Measurements from ENCODE around the gene PATZ1. TPM values are rescaled to one million over a fixed set of nuclear protein-coding genes. Genes with fewer than 3 reads are reported as not detected.

The PATZ1 gene
- total and polyA plus RNA-seq, 2 experiments from 2014 or later: 1.3 to 9.6 TPM

DNA sequence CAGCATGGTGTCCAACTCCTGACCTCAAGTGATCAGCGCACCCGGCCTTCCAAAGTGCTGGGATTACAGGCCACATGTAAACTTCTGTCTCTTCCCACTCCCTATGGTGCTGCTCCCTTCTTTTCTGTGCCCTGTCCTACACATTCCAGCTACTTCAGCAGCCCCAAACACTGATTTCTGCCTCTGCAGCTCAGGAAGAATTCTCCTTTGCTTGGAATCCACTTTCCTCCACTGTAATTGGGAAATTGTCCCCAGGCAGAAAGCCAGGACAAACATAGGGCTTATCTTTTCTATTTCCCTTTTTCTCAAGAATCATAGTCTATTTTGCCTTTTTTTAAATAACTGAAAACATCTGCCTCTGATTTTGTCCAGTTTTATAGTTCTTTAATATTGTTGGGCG, 32.0 kb upstream of the PATZ1 start:
- Histone ChIP-seq H3K4me3 (no peak overlapping the region), H3K4me2 (ENCODE audit: unreplicated experiment) (no peak overlapping the region), H3K9ac (no peak overlapping the region), H3F3A (ENCODE audit: insufficient read depth) (no peaks in the 10 kb centered on the region), H3K27ac (no peak overlapping the region), H3K79me2 (ENCODE audit: insufficient read depth) (no peaks in the 10 kb centered on the region), H3K4me1 (ENCODE audit: insufficient read depth) (no peaks in the 10 kb centered on the region), H2AFZ (no peak overlapping the region), H3K36me3 (ENCODE audit: low read depth) (no peaks in the 10 kb centered on the region), H3K9me2 (ENCODE audit: insufficient read depth) (no peaks in the 10 kb centered on the region), H3K9me3 (ENCODE audit: low read depth) (no peaks in the 10 kb centered on the region), H4K20me1 (ENCODE audit: insufficient read depth) (no peaks in the 10 kb centered on the region), H3K27me3 (replicated peaks; ENCODE audit: insufficient read depth) (no peaks in the 10 kb centered on the region)
- peak; percentile 6 for DNase-seq
- 57 to 69% methylated on average over 3 of the region's 3 CpGs for WGBS, 2 experiments (ENCODE audit: low coverage in 1 of 2, low lambda C conversion rate in 2 of 2, missing lambda C conversion rate in 2 of 2)
- in situ Hi-C loops (cut with MboI): no loop called here
- no peak for TF ChIP-seq EZH2phosphoT487 (IDR thresholded peaks at IDR 0.05; ENCODE audit: insufficient read depth, low read depth)
- no peak for TF ChIP-seq EZH2 (IDR thresholded peaks at IDR 0.05; ENCODE audit: insufficient read depth, poor library complexity, severe bottlenecking)

DNA sequence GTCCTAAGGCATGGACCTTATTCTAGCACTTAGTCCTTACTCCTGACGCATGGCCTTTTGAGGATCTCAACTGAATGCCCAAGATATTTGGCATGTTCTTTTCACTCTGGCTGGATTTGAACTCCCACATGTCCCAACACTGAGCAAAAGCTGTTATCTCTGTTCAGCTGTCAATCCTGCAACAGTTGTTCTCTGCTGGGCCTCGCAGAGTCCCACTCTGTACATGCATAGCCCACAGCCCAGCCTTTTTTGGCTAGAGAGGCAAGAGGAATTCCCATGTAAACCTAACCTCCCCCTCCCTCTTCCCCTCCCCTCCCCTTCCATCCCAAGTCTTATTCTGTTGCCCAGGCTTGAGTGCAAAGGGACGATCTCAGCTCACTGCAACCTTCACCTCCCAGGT, 31.5 kb upstream of the PATZ1 start:
- in situ Hi-C loops (cut with MboI): no loop called here
- DNase-seq: no peak
- H3K9me2 ChIP-seq (ENCODE audit: insufficient read depth): no peaks in the 10 kb centered on the region
- TF ChIP-seq EZH2 (IDR thresholded peaks at IDR 0.05; ENCODE audit: insufficient read depth, poor library complexity, severe bottlenecking) (no peak), EZH2phosphoT487 (IDR thresholded peaks at IDR 0.05; ENCODE audit: insufficient read depth, low read depth) (no peak)
- no peak overlapping the region for H2AFZ ChIP-seq
- no peaks in the 10 kb centered on the region for H3K36me3 ChIP-seq (ENCODE audit: low read depth)
- H3K4me2 ChIP-seq (ENCODE audit: unreplicated experiment): no peak overlapping the region
- H3K9ac ChIP-seq: no peak overlapping the region
- H3F3A ChIP-seq (ENCODE audit: insufficient read depth): no peaks in the 10 kb centered on the region
- no peaks in the 10 kb centered on the region for H3K27me3 ChIP-seq (replicated peaks; ENCODE audit: insufficient read depth)
- no peaks in the 10 kb centered on the region for H3K4me1 ChIP-seq (ENCODE audit: insufficient read depth)
- no peak overlapping the region for H3K27ac ChIP-seq
- H3K79me2 ChIP-seq (ENCODE audit: insufficient read depth): no peaks in the 10 kb centered on the region
- H4K20me1 ChIP-seq (ENCODE audit: insufficient read depth): no peaks in the 10 kb centered on the region
- WGBS, 2 experiments (ENCODE audit: low coverage in 1 of 2, low lambda C conversion rate in 2 of 2, missing lambda C conversion rate in 2 of 2): 64% methylated on average over 3 of the region's 3 CpGs
- no peak overlapping the region for H3K4me3 ChIP-seq
- no peaks in the 10 kb centered on the region for H3K9me3 ChIP-seq (ENCODE audit: low read depth)

DNA sequence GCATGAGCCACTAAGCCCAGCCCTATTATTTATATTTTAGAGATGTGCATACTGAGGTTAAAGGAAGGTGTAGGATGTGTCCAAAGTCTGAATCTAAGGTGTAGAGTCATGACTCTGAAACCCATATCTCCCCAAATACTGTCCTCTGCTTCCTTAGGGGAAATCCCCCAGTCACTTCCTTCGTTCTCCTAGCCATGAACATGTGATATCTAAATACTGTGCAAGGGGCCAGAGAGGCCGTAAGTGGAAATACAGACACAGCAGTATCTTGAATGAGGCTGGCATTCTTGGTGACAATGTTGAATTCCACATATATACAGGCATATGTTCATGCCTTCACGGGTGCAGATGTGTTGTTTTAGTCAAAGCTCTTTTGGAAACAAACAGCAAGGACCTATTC, 21.3 kb upstream of the PATZ1 start:
- in situ Hi-C loops (cut with MboI): no loop called here
- Histone ChIP-seq H3K79me2 (ENCODE audit: insufficient read depth) (no peaks in the 10 kb centered on the region), H3K9ac (no peak overlapping the region), H3K27ac (no peak overlapping the region), H3K4me2 (ENCODE audit: unreplicated experiment) (no peak overlapping the region), H3K4me1 (ENCODE audit: insufficient read depth) (no peaks in the 10 kb centered on the region), H3K9me3 (ENCODE audit: low read depth) (no peaks in the 10 kb centered on the region), H3K36me3 (ENCODE audit: low read depth) (no peaks in the 10 kb centered on the region), H3F3A (ENCODE audit: insufficient read depth) (no peaks in the 10 kb centered on the region), H3K4me3 (no peak overlapping the region), H2AFZ (no peak overlapping the region), H3K27me3 (replicated peaks; ENCODE audit: insufficient read depth) (no peaks in the 10 kb centered on the region), H3K9me2 (ENCODE audit: insufficient read depth) (no peaks in the 10 kb centered on the region), H4K20me1 (ENCODE audit: insufficient read depth) (no peaks in the 10 kb centered on the region)
- DNase-seq: no peak
- WGBS, 2 experiments (ENCODE audit: low coverage in 1 of 2, low lambda C conversion rate in 2 of 2, missing lambda C conversion rate in 2 of 2): 44 to 51% methylated on average over 3 of the region's 3 CpGs
- no peak for TF ChIP-seq EZH2 (IDR thresholded peaks at IDR 0.05; ENCODE audit: insufficient read depth, poor library complexity, severe bottlenecking)
- no peak for TF ChIP-seq EZH2phosphoT487 (IDR thresholded peaks at IDR 0.05; ENCODE audit: insufficient read depth, low read depth)

DNA sequence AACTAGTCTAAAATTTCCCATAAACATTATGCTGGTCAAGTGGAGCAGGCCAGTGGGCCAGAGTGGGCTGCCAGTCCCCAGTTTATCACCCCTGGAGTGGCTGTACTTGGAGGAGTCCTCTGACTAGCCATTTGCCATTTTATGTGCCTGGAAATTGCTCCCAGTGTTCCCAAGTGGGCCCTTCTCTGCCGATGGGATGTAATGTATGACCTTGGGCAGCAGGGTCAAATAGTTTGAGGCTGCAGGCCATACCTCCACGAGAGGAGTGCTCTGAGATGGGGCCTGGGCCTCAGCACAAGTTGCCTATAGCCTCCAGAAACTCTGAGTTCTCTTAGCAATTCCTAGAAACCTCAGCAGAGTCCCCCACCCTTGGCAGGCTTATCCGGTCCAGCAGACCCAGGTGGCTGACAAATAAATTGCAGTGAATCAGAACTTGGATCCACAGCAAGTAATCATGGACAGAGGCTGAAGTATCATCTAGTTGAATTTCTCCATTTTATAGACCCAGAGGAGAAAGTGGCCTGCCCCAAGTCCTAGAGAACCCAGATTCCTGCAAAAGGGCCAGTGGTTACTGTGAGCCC, 17.8 kb upstream of the PATZ1 start:
- Histone ChIP-seq H3K4me3 (no peak overlapping the region), H3K4me1 (ENCODE audit: insufficient read depth) (no peaks in the 10 kb centered on the region), H3K4me2 (ENCODE audit: unreplicated experiment) (no peak overlapping the region), H3K9ac (no peak overlapping the region), H3K79me2 (ENCODE audit: insufficient read depth) (no peaks in the 10 kb centered on the region), H4K20me1 (ENCODE audit: insufficient read depth) (no peaks in the 10 kb centered on the region), H3K9me2 (ENCODE audit: insufficient read depth) (no peaks in the 10 kb centered on the region), H3K36me3 (ENCODE audit: low read depth) (no peaks in the 10 kb centered on the region), H2AFZ (no peak overlapping the region), H3K9me3 (ENCODE audit: low read depth) (no peaks in the 10 kb centered on the region), H3F3A (ENCODE audit: insufficient read depth) (no peaks in the 10 kb centered on the region), H3K27me3 (replicated peaks; ENCODE audit: insufficient read depth) (no peaks in the 10 kb centered on the region), H3K27ac (no peak overlapping the region)
- DNase-seq: no peak
- in situ Hi-C loops (cut with MboI): no loop called here
- no peak for TF ChIP-seq EZH2 (IDR thresholded peaks at IDR 0.05; ENCODE audit: insufficient read depth, poor library complexity, severe bottlenecking)
- TF ChIP-seq EZH2phosphoT487 (IDR thresholded peaks at IDR 0.05; ENCODE audit: insufficient read depth, low read depth): no peak
- WGBS, 2 experiments (ENCODE audit: low coverage in 1 of 2, low lambda C conversion rate in 2 of 2, missing lambda C conversion rate in 2 of 2): 50 to 66% methylated on average over 3 of the region's 3 CpGs

DNA sequence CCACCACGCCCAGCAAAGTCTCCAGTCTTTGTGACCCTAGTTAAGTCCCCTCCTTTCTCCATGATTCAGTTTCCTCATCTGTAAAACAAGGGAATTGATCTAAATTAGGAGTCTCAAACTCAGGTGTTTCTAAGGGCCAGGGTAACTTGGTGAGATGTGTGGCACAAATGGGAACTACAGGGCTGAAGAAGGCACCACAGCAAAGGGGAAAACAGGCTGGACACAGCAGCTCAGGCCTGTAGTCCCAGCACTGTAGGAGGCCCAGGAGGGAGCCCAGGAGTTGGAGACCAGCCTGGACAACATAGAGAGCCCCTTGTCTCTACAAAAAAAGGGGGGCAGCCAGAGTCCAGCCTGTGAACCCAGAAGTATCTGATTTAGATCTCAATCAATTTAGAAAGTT, 15.6 kb upstream of the PATZ1 start:
- WGBS, 2 experiments (ENCODE audit: low coverage in 1 of 2, low lambda C conversion rate in 2 of 2, missing lambda C conversion rate in 2 of 2): 41 to 42% methylated on average over 1 of the region's 1 CpG
- Histone ChIP-seq H3K9me3 (ENCODE audit: low read depth) (no peaks in the 10 kb centered on the region), H3K36me3 (ENCODE audit: low read depth) (no peaks in the 10 kb centered on the region), H3F3A (ENCODE audit: insufficient read depth) (no peaks in the 10 kb centered on the region), H3K9me2 (ENCODE audit: insufficient read depth) (no peaks in the 10 kb centered on the region), H3K4me1 (ENCODE audit: insufficient read depth) (no peaks in the 10 kb centered on the region), H3K27me3 (replicated peaks; ENCODE audit: insufficient read depth) (no peaks in the 10 kb centered on the region), H3K79me2 (ENCODE audit: insufficient read depth) (no peaks in the 10 kb centered on the region), H3K4me2 (ENCODE audit: unreplicated experiment) (no peak overlapping the region), H4K20me1 (ENCODE audit: insufficient read depth) (no peaks in the 10 kb centered on the region), H2AFZ (no peak overlapping the region), H3K4me3 (no peak overlapping the region), H3K27ac (no peak overlapping the region), H3K9ac (no peak overlapping the region)
- DNase-seq: no peak
- TF ChIP-seq EZH2 (IDR thresholded peaks at IDR 0.05; ENCODE audit: insufficient read depth, poor library complexity, severe bottlenecking): no peak
- no peak for TF ChIP-seq EZH2phosphoT487 (IDR thresholded peaks at IDR 0.05; ENCODE audit: insufficient read depth, low read depth)
- in situ Hi-C loops (cut with MboI): no loop called here
